Mesothelial cell of epicardium (in vitro differentiated cells): ENCODE data around the gene POU2F1. TPM values are rescaled to one million over a fixed set of nuclear protein-coding genes. Genes with fewer than 3 reads are reported as not detected.
"Not testable (repeated sequence)": the region's sequence is repeated elsewhere in the genome, so short reads cannot be mapped to it uniquely, and the experiment has no call there.

ENCODE experiments used
- DNase-seq, 2 experiments: peaks; one replicate each; pipeline ENCODE4 v3.0.0; 2021; ENCODE audit warnings: low spot score in 2 of 2; ENCODE audit not compliant: unreplicated experiment in 2 of 2
- H3K27ac Mint-ChIP-seq: 2 replicates; pipeline ENCODE4 v1.8.0; 2021; ENCODE audit warnings: mixed read lengths
- H3K27me3 Mint-ChIP-seq: 2 replicates; pipeline ENCODE4 v1.8.0; 2021; ENCODE audit warnings: low read depth, mixed read lengths
- H3K36me3 Mint-ChIP-seq: 2 replicates; pipeline ENCODE4 v1.8.0; 2021; ENCODE audit warnings: mixed read lengths
- H3K4me1 Mint-ChIP-seq: 2 replicates; pipeline ENCODE4 v1.8.0; 2021; ENCODE audit warnings: mixed read lengths
- H3K4me3 Mint-ChIP-seq: 2 replicates; pipeline ENCODE4 v1.8.0; 2021; ENCODE audit warnings: mild to moderate bottlenecking, moderate library complexity, mixed read lengths
- H3K9me3 Mint-ChIP-seq: 2 replicates; pipeline ENCODE4 v1.8.0; 2021; ENCODE audit warnings: mixed read lengths
- total RNA-seq: library from RNA; stranded (reverse); gene quantifications from 3 replicates; pipeline ENCODE4 v1.2.1, GENCODE V29; 2021
- TF ChIP-seq, protein P1 (sequence below): fragments of 200-600 bp; sonication (generic); IDR thresholded peaks from one replicate; pipeline ENCODE4 v1.5.0; 2021; ENCODE audit warnings: antibody characterized with exemption; ENCODE audit not compliant: unreplicated experiment

POU2F1 gene
- total RNA-seq, 1 donor from 2014 or later = 32.8 TPM

- no peak for DNase-seq
- Mint-ChIP-seq H3K4me1 (no peaks in the 10 kb centered on the region), H3K9me3 (no peaks in the 10 kb centered on the region), H3K4me3 (no peak overlapping the region), H3K27ac (no peak overlapping the region), H3K36me3 (no peaks in the 10 kb centered on the region), H3K27me3 (no peaks in the 10 kb centered on the region)
- TF ChIP-seq, protein P1, sequence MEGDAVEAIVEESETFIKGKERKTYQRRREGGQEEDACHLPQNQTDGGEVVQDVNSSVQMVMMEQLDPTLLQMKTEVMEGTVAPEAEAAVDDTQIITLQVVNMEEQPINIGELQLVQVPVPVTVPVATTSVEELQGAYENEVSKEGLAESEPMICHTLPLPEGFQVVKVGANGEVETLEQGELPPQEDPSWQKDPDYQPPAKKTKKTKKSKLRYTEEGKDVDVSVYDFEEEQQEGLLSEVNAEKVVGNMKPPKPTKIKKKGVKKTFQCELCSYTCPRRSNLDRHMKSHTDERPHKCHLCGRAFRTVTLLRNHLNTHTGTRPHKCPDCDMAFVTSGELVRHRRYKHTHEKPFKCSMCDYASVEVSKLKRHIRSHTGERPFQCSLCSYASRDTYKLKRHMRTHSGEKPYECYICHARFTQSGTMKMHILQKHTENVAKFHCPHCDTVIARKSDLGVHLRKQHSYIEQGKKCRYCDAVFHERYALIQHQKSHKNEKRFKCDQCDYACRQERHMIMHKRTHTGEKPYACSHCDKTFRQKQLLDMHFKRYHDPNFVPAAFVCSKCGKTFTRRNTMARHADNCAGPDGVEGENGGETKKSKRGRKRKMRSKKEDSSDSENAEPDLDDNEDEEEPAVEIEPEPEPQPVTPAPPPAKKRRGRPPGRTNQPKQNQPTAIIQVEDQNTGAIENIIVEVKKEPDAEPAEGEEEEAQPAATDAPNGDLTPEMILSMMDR = no peak
Observed at GRCh38 chr1:167305706-167306277, 85.1 kb downstream of the POU2F1 start.

- no peak overlapping the region for H3K4me3 Mint-ChIP-seq
- H3K4me1 Mint-ChIP-seq = no peaks in the 10 kb centered on the region
- peaks cover 1% of the 10 kb centered on the region for H3K36me3 Mint-ChIP-seq
- no peaks in the 10 kb centered on the region for H3K27me3 Mint-ChIP-seq
- TF ChIP-seq, protein P1 = no peak
- no peak for DNase-seq
- H3K27ac Mint-ChIP-seq = peak overlapping the region; percentile 0
- H3K9me3 Mint-ChIP-seq = peaks cover 1% of the 10 kb centered on the region
Observed at GRCh38 chr1:167310732-167311131, 90.0 kb downstream of the POU2F1 start.

DNA sequence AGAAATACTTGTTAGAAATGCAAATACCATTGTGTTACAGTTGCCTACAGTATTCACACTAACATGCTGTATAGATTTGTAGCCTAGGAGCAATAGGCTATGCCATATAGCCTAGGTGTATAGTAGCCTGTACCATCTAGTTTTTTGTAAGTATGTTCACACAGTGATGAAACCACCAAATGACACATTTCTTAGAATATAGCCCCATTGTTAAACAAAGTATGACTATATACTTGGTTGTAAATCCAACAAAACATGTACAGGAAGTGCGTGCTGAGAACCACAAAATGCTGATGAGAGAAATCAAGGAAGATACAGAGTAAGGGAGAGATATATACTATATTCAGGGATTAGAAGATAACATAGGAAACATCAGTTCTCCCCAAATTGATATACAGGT lies 92.2 kb downstream of the POU2F1 start:
- TF ChIP-seq, protein P1 = no peak
- H3K4me1 Mint-ChIP-seq = no peaks in the 10 kb centered on the region
- H3K27me3 Mint-ChIP-seq = no peaks in the 10 kb centered on the region
- H3K4me3 Mint-ChIP-seq = no peak overlapping the region
- H3K9me3 Mint-ChIP-seq = peaks cover 18% of the 10 kb centered on the region
- no peak for DNase-seq
- H3K27ac Mint-ChIP-seq = no peak overlapping the region
- peaks cover 19% of the 10 kb centered on the region for H3K36me3 Mint-ChIP-seq

GRCh38 chr1:167314671-167315070 lies 94.0 kb downstream of the POU2F1 start:
- peaks cover 36% of the 10 kb centered on the region for H3K9me3 Mint-ChIP-seq
- H3K27me3 Mint-ChIP-seq = no peaks in the 10 kb centered on the region
- TF ChIP-seq, protein P1 = no peak
- H3K36me3 Mint-ChIP-seq = peaks cover 35% of the 10 kb centered on the region
- no peak overlapping the region for H3K4me3 Mint-ChIP-seq
- H3K4me1 Mint-ChIP-seq = no peaks in the 10 kb centered on the region
- H3K27ac Mint-ChIP-seq = no peak overlapping the region
- DNase-seq = no peak

- H3K9me3 Mint-ChIP-seq = peaks cover 63% of the 10 kb centered on the region
- no peak for DNase-seq
- H3K27me3 Mint-ChIP-seq = no peaks in the 10 kb centered on the region
- H3K27ac Mint-ChIP-seq = no peak overlapping the region
- peaks cover 58% of the 10 kb centered on the region for H3K36me3 Mint-ChIP-seq
- TF ChIP-seq, protein P1 = no peak
- no peak overlapping the region for H3K4me3 Mint-ChIP-seq
- H3K4me1 Mint-ChIP-seq = no peaks in the 10 kb centered on the region
Observed at GRCh38 chr1:167317463-167317862, 96.8 kb downstream of the POU2F1 start.

DNA sequence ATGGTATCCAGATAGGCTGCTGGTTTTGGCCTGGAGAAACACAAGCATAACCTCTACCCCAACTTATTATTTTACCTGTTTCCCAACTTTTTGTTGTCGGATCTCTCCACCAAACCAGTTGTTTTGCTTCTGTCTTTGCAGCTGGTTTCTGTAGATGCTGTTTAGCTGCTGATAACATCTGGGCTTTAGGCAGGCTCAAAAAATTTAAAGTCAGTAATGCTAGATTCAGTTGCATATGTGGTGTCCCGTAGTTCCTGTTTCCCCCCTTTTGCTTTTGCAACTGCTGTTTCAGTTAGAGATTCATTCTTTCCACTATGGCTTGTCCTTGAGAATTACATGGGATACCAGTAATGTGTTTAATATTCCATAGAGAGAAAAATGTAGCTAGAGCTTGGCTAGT lies 98.5 kb downstream of the POU2F1 start:
- not testable (repeated sequence) for H3K4me1 Mint-ChIP-seq, DNase-seq, H3K4me3 Mint-ChIP-seq, H3K27ac Mint-ChIP-seq, H3K27me3 Mint-ChIP-seq
- Mint-ChIP-seq H3K9me3 (peaks cover 70% of the 10 kb centered on the region), H3K36me3 (peaks cover 73% of the 10 kb centered on the region)
